K562 (cell line): Measurements from ENCODE around the gene CLDND2. TPM values are rescaled to one million over a fixed set of nuclear protein-coding genes. Genes with fewer than 3 reads are reported as not detected.

ENCODE experiments used
- EP400 ChIP-seq: fragments of 450-650 bp; IDR thresholded peaks from 2 replicates; pipeline ENCODE4 v1.6.1; 2017; ENCODE audit warnings: antibody characterized with exemption, mild to moderate bottlenecking, moderate library complexity
- FOXP1 ChIP-seq: sonication (generic); formaldehyde crosslinking; IDR thresholded peaks from 2 replicates; pipeline ENCODE4 v1.8.0; 2022; ENCODE audit warnings: mild to moderate bottlenecking, missing genetic modification reagents
- GATA2 ChIP-seq: sonication (generic); formaldehyde crosslinking; IDR thresholded peaks from 2 replicates; pipeline ENCODE4 v1.4.0; 2020; ENCODE audit warnings: mild to moderate bottlenecking, missing genetic modification reagents
- GTF2A2 ChIP-seq: IDR thresholded peaks from 2 replicates; pipeline ENCODE4 v1.6.1; 2016; ENCODE audit warnings: mild to moderate bottlenecking, missing genetic modification characterization, missing compliant biosample characterization
- POLR2AphosphoS2 ChIP-seq: IDR thresholded peaks from 2 replicates; pipeline ENCODE4 v1.6.1; 2012; ENCODE audit warnings: low read length, improper control_type of control experiment
- RAD21 ChIP-seq, 2 experiments: fragments of 250-450 bp in 1 of 2; fragments of 450-650 bp in 1 of 2; sonication (Bioruptor Pico) in 1 of 2; formaldehyde crosslinking in 1 of 2; IDR thresholded peaks in 1 of 2; conservative IDR thresholded peaks in 1 of 2; 2 replicates each; pipeline versions ENCODE4 v1.4.0 to v1.8.0; 2020 to 2022; ENCODE audit warnings: mild to moderate bottlenecking in 2 of 2, moderate library complexity in 1 of 2
- SMARCA4 ChIP-seq: fragments of 450-650 bp; IDR thresholded peaks from 2 replicates; pipeline ENCODE4 v1.6.1; 2016
- ZKSCAN8 ChIP-seq: fragments of 200-800 bp; sonication (Bioruptor generic); IDR thresholded peaks from 2 replicates; pipeline ENCODE4 v1.6.1; 2016; ENCODE audit warnings: missing genetic modification characterization, missing compliant biosample characterization
- ZNF57 ChIP-seq: fragments of 450-650 bp; formaldehyde crosslinking; IDR thresholded peaks from 2 replicates; pipeline ENCODE4 v1.4.0; 2020; ENCODE audit warnings: mild to moderate bottlenecking, moderate library complexity
- ZNF589 ChIP-seq: fragments of 200-800 bp; sonication (Bioruptor generic); IDR thresholded peaks from 2 replicates; pipeline ENCODE4 v1.6.1; 2016; ENCODE audit warnings: low read depth, missing genetic modification characterization, missing compliant biosample characterization
- polyA plus RNA-seq, 8 experiments: library from polyadenylated mRNA; depleted of rRNA in 4 of 8; stranded (reverse) in 5 of 8; unstranded in 3 of 8; fragments of >200 nt; fragmentation: Nextera tagmentation in 2 of 8; fragmentation: Illumina TruSeq in 1 of 8; extraction: Ambion mirVana in 2 of 8; extraction: Trizol in 1 of 8; gene quantifications; 2 replicates each; pipeline versions ENCODE4 v1.2.1 to v1.2.3, GENCODE V29; 2011 to 2014; ENCODE audit warnings: inconsistent platforms in 1 of 8, missing spikeins in 1 of 8
- total RNA-seq, 7 experiments: library from RNA; depleted of rRNA in 6 of 7; stranded (reverse); fragments of >200 nt in 6 of 7; fragmentation: Illumina TruSeq in 2 of 7; extraction: Trizol in 2 of 7; gene quantifications; 2 replicates each; pipeline versions ENCODE4 v1.2.1 to v1.2.3, GENCODE V29; 2011 to 2021; ENCODE audit warnings: low replicate concordance in 1 of 7
- TF ChIP-seq, protein P1 (sequence below): sonication (generic); formaldehyde crosslinking; IDR thresholded peaks from 2 replicates; pipeline ENCODE4 v1.8.1; 2023; ENCODE audit warnings: mild to moderate bottlenecking, missing genetic modification reagents, moderate library complexity
- TF ChIP-seq, protein P2 (sequence below): fragments of 250-450 bp; sonication (Bioruptor Pico); IDR thresholded peaks from 2 replicates; pipeline ENCODE4 v1.5.0; 2021; ENCODE audit warnings: mild to moderate bottlenecking, moderate library complexity
- TF ChIP-seq, protein P3 (sequence below), 2 experiments: fragments of 450-650 bp; formaldehyde crosslinking in 1 of 2; IDR thresholded peaks; 2 replicates each; pipeline versions ENCODE4 v1.4.0 to v1.6.1; 2014 to 2020; ENCODE audit warnings: mild to moderate bottlenecking in 2 of 2, borderline replicate concordance in 1 of 2, low read depth in 1 of 2

Gene CLDND2
- total and polyA plus RNA-seq, 9 of the 15 experiments (the other 6 are each of a cell fraction or from before 2014, with no cell fraction given): 0.45 to 4.0 (median 1.2) TPM; not detected in 3

DNA sequence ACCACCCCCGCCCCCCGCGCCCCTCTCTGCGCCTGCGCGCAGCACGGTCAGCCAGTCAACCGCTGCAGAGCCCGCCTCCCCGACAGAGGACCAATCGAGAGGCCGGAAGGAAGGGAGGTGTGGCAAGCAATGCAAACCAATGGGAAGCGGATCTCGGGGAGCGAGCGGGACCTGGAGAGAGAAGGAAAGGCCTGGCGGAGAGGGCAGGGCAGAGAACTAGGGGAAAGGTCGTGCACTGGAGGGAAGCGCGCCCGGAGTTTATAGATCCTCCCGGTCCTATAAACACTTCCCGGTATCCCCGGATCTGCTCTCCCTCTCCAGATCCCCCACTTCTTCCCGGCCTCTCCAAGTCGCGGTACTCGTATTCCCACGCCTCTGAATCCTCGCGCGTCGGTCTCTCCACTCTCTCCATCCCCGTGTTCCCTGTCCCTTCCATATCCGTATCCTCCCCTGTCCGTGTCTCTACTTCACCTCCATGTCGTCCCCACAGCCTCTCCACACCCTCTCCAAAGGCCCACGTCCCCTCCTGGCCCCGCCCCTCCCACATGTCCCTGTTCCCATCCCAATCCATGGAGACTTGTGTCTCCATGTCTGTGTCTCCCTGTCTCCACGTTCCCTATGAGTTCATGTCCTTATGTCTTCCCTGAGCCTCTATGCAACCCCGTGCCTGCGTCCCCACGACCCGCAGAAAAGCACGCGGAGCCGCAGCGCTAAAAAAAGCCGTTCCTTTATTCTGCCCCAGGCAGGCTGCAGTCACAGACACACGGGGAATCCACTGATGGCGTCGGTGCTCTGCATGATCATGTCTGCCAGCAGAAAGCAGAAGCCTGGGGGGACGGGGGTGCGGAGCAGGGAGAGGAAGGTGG is 2.2 kb downstream of the CLDND2 start (continued):
- TF ChIP-seq, protein P1, sequence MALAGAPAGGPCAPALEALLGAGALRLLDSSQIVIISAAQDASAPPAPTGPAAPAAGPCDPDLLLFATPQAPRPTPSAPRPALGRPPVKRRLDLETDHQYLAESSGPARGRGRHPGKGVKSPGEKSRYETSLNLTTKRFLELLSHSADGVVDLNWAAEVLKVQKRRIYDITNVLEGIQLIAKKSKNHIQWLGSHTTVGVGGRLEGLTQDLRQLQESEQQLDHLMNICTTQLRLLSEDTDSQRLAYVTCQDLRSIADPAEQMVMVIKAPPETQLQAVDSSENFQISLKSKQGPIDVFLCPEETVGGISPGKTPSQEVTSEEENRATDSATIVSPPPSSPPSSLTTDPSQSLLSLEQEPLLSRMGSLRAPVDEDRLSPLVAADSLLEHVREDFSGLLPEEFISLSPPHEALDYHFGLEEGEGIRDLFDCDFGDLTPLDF: no peak
- TF ChIP-seq GATA2 (CRISPR knock-in tag) (no peak), GTF2A2 (tag) (no peak), RAD21 (CRISPR knock-in tag; conservative IDR thresholded peaks at IDR 0.05 in 1 of 2, IDR thresholded peaks at IDR 0.05 in 1 of 2) (no peak), ZNF589 (CRISPR knock-in tag) (no peak), SMARCA4 (peak; percentile 39; the same call in 1 of the 2 replicates), POLR2AphosphoS2 (no peak), ZKSCAN8 (CRISPR knock-in tag) (no peak), FOXP1 (CRISPR knock-in tag) (no peak), ZNF57 (CRISPR knock-in tag) (no peak), EP400 (peak; percentile 54; the same call in 1 of the 2 replicates)
- TF ChIP-seq, protein P2, sequence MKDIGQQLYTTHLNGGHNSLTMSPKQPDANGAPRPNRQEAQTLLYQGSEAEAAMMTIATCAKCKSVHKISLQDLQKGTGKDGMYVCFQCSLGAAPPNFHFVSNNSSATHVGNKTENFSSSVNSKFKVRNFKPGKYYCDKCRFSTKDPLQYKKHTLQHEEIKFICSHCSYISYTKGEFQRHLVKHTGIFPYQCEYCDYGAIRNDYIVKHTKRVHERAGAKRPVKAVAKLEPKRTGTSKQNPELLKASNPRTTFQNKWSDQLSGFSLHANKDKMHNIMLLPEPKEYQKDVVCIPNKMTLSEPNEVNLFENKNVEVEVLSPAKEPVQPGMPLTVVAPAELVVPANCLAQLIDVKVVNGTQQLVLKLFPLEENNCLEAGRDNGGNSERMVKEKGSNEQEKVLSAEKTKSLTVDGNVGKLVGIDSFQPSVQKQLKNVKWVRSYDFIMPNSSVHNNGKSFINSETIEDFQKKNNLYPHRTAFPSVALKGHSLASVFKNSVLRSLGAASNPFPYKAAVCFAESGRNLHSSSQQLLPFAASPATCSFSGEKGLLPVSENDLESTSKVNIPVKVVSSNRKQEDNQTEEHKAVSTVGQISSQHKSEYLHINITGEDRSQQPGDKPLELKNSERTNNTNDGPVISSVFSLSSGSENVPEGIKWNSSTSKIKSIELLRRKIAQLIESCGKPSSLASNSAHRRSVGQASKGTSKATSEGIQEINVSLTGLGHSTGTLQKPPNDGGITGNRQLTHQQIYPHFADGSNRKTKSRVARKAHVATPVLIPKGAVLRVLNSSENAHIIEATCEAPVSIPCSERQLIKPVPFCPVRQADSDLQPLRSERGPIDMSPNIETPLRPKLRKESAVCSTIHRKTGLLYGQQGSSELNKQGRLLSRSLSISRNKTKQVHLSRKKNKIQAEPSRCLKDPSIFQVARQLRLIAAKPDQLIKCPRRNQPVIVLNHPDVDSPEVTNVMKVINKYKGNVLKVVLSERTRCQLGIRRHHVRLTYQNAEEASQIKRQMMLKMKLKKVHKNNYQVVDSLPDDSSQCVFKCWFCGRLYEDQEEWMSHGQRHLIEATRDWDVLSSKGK (CRISPR knock-in tag): no peak
- TF ChIP-seq, protein P3, sequence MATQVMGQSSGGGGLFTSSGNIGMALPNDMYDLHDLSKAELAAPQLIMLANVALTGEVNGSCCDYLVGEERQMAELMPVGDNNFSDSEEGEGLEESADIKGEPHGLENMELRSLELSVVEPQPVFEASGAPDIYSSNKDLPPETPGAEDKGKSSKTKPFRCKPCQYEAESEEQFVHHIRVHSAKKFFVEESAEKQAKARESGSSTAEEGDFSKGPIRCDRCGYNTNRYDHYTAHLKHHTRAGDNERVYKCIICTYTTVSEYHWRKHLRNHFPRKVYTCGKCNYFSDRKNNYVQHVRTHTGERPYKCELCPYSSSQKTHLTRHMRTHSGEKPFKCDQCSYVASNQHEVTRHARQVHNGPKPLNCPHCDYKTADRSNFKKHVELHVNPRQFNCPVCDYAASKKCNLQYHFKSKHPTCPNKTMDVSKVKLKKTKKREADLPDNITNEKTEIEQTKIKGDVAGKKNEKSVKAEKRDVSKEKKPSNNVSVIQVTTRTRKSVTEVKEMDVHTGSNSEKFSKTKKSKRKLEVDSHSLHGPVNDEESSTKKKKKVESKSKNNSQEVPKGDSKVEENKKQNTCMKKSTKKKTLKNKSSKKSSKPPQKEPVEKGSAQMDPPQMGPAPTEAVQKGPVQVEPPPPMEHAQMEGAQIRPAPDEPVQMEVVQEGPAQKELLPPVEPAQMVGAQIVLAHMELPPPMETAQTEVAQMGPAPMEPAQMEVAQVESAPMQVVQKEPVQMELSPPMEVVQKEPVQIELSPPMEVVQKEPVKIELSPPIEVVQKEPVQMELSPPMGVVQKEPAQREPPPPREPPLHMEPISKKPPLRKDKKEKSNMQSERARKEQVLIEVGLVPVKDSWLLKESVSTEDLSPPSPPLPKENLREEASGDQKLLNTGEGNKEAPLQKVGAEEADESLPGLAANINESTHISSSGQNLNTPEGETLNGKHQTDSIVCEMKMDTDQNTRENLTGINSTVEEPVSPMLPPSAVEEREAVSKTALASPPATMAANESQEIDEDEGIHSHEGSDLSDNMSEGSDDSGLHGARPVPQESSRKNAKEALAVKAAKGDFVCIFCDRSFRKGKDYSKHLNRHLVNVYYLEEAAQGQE (IDR thresholded peaks at IDR 0.05; ENCODE audit: borderline replicate concordance): no peak
- TF ChIP-seq, protein P3 (CRISPR knock-in tag; IDR thresholded peaks at IDR 0.05; ENCODE audit: low read depth): no peak
